GM04503 (cell line): ENCODE results near the gene DAGLA.

ENCODE experiments used
- DNase-seq: peaks from one replicate; pipeline ENCODE4 v3.0.0-alpha.2; 2012; ENCODE audit warnings: low read depth

The DAGLA gene

DNA sequence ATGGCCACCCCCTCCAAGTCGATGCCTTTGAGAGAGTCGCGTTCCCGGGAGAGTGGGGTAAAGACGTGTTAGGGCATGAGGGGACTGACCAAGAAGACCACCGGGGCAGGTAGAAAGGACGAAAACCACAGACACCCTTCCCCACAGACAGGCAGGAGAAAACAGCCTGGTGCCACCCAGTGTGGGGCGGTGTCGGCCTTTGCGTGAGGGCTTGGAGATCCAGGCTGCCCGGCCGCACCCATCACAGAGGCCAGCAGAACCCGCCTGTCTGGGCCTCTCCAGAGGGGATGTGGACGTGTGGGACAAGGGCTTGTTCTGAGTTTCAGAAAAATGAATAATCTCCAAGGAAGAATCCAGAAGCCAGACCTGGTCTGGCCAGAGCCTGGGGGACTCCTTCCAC lies 30.8 kb downstream of the DAGLA start:
- no peak for DNase-seq

DNA sequence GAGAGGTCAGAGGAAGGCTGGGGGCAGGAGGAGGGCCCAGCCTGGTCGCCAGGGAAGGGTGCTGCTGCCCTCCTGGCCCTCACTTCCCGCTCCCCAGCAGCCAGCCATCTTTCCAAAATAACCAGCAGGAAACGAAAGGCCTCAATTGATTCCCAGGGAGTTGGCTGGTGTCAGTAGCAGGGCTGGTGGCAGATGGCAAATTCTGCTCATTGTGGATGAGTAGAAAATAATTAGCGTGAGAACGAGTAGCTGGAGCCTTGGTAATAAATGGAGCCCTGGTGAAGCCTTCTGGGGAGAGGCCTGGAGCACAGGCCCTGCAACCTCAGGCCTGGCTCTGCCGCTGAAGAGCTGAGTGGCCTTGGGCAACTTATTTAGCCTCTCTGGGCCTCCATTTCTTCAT lies 31.3 kb downstream of the DAGLA start:
- no peak for DNase-seq

DNA sequence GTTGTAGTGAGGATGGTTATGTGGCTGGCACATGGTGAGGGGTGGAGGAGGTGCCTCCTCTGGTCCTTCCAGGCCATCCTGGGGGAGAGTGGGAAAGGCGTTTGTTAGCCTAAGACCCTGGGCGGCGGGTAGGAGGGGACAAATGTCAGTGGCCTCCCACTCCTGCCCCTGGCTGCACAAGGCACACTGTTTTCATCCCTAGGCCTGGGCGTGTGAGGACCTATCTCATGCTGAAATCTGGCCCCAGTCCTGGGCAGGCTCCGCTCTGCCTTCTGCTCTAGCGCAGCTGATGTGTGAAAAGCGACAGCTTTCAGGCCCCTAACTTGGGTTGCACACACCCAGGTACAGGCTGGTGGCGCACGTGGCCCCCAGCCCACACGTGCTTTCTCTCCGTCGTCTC lies 32.1 kb downstream of the DAGLA start:
- no peak for DNase-seq

DNA sequence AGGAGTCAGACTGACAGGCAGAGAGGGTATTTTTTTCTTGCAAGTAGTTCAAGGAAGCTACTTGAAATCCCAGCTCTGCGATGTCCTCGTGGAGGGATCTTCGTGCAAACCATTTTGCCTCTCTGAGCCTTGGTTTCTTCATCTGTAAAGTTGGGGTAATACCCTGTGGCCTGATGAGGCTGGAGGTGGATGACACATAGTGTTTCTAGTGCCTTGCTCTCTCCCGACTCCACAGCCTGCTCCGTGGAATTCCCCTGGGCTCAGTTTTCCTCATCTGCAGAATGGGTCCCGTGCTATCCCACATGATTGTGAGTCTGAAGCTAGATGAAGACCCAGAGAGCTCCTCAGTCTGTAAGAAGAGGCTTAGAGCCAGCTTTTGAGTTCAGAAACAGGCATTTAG lies 32.7 kb downstream of the DAGLA start:
- DNase-seq, result no peak

DNA sequence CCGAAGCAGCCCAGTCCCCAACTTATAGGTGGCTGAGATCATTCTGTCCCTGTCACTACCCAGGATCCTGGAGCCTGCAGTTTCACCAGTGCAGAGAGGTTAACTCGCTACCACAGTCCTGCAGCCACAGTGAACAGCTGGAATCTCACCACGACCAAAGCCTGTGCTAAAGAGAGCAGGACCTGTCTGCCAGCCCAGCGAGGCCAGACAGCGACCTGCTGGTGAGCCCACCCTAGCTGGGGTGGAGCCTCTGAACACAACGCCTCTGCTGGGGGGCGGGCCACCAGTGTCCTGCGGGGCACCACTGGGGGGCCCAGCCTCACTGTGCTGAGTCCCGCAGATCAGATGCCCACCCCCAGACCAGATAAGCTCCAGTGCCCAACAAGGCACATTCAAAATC lies 33.3 kb downstream of the DAGLA start:
- DNase-seq, result no peak

DNA sequence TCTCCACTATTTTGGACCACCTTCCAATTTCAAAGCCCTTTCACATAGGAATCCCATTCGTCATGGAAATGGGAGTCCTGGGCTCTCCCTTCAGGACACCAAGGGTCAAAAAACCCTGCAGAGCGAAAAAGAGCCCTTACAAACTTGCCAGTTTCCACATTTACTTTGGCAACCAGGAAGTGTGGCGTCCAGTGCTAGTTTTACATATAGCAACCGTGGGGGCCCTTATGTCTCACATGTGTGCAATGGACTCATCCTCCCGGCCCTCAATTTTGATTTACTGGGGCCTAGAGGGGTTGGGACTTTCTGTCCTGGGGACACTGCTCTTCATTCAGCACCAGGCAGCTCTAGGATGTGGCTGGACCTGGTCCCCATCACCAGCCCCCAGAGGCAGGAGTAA lies 33.7 kb downstream of the DAGLA start:
- no peak for DNase-seq

DNA sequence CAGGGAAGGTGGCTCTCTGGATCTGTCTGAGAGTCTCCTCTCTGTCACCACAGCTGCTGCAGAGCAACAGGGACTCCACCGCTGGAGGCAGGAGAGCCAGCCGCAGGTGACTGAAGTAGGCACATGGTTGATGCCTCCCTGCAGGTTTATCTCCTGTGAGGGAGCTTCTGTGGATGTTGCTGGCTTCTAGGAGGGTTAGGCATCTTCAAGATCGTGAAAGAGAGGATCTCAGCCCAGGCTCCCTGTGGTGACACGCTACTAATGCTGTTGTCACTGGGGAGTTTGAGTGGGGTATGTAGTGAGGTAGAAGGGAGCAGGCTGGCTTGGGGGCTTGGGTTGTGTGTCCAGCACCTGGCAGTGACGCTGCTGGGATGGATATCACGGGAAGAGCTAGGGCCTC lies 34.1 kb downstream of the DAGLA start:
- DNase-seq, result no peak

DNA sequence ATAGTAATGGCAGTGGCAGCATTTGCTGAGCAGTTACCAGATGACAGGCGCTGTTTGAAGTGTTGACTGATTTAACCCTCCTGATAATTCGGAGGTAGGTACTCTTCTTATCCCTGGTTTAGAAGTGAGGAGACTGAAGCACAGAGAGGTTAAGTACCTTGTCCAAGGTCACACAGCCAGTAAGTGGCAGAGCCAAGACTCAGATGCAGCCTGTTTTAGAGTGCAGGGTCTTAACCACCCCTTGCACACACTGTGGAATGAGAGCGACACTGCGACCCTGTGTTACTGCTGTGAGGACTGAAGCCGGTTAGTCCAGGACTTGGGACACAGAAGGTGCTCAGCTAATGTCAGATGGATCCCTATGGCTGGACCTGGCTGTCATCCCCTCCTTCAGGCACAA lies 34.7 kb downstream of the DAGLA start:
- DNase-seq, result no peak

DNA sequence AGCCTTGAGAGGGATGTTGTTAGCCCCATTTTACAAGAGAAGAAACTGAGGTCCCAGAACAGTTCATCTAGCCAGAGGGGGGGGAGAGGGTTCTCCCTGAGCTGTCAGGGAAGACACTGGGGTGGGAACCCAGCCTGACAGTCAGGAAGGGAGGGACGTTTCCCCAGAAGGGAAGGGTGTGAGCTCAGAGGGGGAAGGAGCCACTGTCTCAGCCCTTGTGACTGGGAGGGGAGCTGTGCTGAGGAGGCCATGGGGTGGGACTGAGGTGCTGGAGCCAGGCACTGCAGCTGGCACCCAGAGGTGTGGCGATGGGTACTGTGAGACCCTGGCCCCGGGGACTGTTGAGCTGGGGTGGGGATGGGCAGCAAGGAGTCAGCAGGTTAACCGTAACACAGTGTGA lies 35.7 kb downstream of the DAGLA start:
- DNase-seq, result no peak

DNA sequence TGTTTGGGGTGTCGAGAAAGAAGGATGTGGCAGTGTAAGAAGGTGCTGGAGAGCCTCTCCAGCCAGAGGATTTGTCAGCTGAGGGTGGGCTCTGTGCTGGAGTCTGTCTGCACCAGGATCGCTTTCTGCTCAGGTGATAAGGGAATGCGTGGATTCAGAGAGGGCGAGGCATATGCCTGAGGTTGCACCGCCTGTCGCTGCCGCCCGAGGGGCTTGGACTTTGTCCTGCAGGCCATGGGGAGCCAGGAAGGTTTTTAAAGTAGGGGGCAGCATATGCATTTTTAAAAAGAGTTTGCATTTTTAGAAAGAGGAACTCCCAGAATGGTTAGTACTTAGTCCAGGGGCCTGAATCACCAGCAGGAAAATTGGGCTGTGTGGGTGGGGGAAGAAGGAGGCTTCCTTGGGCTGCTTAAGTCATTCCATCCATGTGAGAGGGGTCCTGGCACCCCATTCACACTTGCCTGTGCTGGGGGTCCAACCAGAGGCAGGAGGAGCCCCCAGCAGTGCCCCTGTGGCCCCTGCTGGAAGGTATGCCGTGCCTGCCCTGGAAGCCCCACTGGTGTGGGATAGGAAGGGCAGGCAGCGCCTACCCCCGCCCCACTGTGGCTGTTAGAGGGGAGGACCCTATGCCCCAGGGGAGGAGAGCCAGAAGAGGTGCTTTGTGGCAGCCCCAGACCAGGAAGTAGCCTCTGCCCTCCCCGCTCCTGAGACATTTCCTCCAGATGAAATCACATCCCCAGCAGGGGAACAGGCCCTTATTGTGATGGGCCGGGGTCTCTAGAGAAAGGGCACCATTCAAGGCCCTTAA lies 36.5 kb downstream of the DAGLA start:
- no peak for DNase-seq

DNA sequence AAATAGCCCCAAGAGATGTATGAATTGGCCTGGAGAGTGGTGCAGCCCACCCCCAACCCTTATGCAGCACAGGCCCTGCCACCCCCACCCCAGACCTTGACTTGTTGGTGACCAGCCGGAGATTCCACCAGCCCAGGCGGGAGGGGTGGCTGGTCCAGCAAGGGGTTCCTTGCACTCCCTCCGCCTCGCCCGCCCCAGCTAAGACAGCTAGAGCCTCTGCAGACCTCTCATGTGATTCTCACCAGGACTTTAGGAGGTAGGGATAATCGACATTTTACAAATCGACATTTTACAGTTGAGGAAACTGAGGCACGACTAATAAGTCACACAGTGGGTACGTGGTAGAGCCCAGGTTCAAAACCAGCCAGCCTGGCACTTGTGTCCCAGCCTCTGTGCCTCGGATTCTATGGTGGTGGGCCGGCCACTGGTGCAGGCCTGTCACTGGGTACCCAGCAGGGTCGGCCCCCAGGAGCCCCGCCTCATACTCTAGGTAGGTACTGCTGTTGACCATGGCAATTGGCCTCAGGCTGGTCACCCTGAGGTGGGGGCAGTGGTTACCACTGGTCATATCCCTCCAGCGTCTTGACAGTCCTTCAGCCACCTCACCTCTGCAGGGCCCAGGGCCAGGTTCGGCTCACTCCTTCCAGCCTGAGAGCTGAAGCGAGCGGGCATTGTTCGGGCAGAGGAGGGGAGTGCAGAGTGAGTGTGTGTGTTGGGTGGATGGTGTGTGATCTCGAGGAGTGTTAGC lies 37.3 kb downstream of the DAGLA start:
- no peak for DNase-seq

DNA sequence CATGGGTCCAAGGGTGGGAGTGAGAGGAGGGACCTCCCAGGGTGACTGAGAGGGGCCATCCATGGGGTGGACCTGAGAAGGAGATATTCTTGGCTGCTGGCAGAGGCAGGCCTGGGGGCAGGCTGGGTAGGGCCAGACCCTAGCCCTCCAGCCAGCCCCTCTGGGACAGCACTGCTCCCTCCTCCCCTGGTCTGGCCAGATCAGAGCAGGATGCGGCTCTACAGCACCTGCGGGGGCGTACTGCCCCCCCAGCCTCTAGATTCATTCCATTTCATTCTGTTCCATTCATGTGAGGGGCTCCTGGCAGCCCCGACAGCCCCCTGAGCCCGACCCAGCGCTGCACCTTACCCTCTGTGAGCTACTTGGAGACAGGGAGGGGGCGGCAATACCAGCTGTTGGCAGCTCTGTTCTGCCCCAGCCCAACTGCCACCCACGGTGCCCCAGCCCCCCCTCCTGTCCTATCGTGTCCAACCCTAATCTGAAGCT lies 37.9 kb downstream of the DAGLA start:
- no peak for DNase-seq

DNA sequence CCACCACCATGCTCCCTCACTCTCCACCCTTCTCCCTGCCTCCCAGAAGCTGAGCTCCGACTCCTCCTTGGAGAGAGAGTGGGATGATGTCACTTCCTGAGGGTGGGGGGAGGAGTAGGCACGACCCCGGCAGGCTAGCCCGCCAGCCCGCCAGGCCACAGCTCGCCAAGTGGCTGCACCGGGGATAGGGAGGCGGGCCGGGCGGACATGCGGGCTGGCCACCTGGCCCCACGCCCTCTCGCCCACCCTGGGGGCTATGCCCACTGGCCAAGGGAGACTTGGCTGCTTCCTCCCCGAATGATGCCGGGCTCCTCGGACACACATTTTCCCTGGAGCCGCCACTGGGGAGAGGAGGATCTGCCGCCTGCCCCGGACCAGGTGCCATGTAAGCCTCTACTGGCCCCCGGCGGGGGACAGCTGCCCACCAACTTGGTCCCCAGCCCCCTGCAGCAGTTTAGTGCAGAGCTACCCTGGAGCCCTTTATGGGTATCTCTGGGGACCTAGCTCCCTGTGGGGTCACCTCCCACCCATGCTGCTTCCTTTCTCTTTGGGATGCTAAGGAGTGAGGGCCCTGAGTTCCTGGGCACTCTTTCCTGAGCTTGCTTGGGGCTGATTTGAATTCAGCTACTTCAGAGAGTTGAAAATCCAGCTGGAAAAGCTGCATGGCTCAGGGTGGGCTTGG lies 38.6 kb downstream of the DAGLA start:
- DNase-seq, result no peak

DNA sequence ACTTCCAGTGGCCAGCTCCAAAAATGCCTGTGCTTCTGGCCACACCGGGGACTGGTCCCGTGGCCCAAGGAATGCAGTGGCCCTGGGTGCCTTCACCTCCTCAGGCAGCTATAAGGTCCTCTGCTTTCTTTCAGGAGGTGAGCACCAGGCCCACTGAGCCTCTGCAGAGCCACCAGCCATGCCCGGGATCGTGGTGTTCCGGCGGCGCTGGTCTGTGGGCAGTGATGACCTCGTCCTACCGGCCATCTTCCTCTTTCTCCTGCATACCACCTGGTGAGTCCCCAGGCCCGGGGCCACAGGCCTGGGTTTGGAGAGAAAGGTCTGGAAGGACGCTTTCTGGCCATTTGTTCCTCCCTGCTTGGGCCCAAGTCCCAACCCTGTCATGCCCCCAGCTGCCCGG lies 39.8 kb downstream of the DAGLA start:
- no peak for DNase-seq

DNA sequence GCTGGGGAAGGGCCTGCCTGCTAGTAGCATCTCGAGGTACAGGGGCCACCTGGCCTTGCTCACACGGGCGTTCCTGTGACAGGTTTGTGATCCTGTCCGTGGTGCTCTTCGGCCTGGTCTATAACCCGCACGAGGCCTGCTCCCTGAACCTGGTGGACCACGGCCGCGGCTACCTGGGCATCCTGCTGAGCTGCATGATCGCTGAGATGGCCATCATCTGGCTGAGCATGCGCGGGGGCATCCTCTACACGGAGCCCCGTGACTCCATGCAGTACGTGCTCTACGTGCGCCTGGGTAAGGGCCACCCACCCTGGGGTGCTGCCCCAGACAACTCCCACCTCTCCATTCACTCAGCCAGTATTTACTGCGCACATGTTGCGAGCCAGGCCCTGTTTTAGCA lies 40.4 kb downstream of the DAGLA start:
- no peak for DNase-seq

DNA sequence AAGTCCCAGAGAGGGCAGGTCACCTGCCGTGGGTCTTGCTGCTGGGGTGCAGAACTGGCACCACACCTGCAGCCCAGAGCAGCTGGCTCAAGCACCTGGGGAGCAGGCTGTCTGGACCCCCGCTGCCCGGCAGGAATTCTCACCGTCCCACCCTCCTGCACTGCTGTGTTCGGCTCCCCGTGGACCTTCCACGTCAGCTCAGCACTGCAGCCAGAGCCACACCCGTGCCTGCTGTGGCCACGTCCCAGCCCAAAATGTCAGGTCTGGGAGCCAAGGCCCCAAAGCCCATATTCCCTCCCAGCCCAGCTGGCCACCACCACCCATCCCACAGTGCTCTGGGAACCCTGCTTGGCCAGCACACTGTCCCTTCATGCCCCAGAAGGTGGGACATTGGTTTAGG lies 44.2 kb downstream of the DAGLA start:
- DNase-seq, result no peak

DNA sequence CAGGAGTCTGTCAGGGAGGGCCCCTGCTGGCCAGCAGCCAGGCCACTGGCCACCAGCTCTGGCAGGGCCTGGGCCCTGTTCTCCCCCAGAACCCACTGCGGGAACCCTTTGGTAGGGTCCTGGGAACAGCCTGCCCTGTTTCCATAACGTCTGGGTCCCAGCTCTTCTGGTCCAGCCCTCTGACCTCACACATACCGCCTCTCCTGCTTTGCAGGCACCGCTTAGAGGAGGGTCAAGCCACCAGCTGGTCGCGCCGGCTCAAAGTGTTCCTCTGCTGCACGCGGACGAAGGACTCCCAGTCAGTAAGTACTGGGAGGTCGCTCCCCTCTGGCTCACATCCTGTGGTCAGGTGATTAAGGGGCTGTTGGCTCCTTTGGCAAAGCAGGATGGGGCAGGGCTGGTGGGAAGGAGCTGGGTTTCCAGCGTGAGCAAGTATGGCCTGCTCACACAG lies 45.6 kb downstream of the DAGLA start:
- no peak for DNase-seq

DNA sequence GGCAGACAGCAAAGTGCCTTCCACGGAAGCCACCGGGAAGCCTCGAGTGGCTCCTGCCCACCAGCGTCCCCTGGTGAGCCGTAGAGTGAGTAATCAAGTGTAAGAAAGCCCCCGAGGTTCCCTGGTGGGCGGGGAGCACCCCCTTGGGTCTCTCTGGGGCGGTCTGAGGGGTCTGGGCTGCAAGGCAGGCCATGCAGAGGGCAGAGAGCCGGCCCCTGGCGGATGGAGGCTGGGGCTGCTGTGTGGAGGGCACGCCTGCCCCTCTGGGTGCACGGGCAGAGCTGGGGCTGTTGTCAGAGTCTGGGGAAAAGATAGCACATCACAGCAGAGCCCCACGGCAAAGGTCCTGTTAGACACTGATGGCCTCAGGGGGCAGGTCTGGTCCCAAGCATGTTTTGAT lies 46.6 kb downstream of the DAGLA start:
- DNase-seq, result no peak

DNA sequence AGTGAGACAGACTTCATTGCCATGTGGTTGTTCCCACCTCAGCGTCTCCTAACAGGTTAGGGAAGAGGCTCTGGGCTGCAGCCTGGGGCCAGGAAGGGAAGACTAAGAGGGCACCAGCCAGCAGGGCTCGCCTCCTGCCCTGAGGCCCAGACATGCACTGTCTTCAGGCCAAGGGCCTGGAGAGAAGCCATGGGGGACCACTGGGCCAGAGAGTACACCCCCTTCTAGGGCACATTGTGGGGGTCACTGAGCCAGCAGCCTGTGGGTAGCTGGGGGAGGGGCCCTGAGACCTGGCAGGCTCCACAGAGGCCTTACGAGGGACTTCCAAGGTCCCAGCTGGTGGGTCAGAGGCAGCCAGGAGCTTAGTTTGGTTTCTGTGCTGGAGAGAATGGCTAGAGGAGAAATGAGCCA lies 47.2 kb downstream of the DAGLA start:
- no peak for DNase-seq

DNA sequence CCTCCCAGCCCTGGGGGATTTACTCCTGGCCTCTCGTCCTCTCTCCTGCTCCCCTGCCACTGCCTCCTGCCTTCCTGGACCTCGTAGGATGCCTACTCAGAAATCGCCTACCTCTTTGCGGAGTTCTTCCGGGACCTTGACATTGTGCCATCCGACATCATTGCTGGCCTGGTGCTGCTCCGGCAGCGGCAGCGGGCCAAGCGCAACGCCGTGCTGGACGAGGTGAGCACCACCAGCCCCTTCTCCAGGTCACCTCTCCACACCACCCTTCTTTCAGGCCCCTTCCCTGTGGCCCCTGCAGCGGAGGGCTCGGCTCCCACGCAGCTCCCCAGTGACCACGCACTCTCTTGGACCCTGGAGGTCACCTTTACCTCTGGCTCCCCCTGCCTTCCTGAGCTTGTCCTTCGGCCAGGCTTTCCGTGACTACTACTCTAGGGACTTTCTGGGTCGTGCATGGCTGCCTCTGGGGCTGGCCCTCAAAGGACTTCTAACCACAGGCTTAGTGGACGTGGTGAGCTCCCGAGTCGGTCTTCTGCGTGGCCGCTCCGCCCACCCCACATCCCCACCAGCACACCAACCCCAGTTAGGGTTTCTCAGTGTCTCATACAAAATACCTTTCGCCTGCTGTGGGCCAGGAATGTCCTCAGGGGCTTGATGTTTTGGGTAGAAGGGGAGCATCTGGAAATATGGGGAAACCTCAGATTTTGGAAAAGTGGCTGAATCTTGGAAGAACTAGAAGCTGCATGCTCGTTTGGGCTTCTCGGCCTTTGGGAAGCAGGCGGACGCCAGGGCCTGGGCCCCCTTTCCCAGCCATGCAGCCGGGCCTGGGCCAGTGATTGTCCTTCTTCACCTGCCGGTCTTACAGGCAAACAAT lies 48.1 kb downstream of the DAGLA start:
- DNase-seq, result no peak

DNA sequence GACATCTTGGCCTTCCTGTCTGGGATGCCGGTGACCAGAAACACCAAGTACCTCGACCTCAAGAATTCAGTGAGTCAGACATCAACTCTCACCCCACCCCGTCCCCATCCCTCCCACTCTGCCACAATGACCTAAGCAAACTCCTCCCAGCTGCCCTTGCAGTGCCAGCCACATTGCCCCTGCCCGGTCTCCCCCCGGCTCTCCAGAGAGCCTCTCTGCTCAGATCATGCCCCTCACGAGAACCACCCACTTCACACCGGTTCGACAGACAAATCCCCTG lies 48.7 kb downstream of the DAGLA start:
- no peak for DNase-seq
